Mesendoderm (in vitro differentiated cells): ENCODE results near the gene RWDD4.
A peak's percentile ranks its signal among the peaks of the same experiment; 100 is the strongest.

Source experiments
- DNase-seq: peaks from one replicate; pipeline ENCODE4 v3.0.0; 2013
- H2AK5ac ChIP-seq: 2 replicates; pipeline ENCODE4 v1.6.1; 2013; ENCODE audit warnings: low read length, inconsistent platforms
- H2BK120ac ChIP-seq: 2 replicates; pipeline ENCODE4 v1.6.1; 2013; ENCODE audit warnings: low read depth, mild to moderate bottlenecking, low read length, moderate library complexity, mixed read lengths
- H2BK15ac ChIP-seq: replicated peaks from 2 replicates; pipeline ENCODE4 v1.6.1; 2013; ENCODE audit warnings: low read depth, mild to moderate bottlenecking, moderate library complexity
- H2BK5ac ChIP-seq: 2 replicates; pipeline ENCODE4 v1.6.1; 2013; ENCODE audit warnings: low read length, inconsistent platforms
- H3K18ac ChIP-seq: 2 replicates; pipeline ENCODE4 v1.6.1; 2013; ENCODE audit warnings: mild to moderate bottlenecking, low read length, mixed read lengths
- H3K23ac ChIP-seq: one replicate; pipeline ENCODE4 v1.6.1; 2013; ENCODE audit warnings: low read length
- H3K27ac ChIP-seq: 2 replicates; pipeline ENCODE4 v1.5.1; 2013; ENCODE audit warnings: low read depth, mild to moderate bottlenecking, inconsistent platforms, low read length, moderate library complexity
- H3K27me3 ChIP-seq: 2 replicates; pipeline ENCODE4 v1.6.1; 2013; ENCODE audit warnings: low read length, control low read depth, mild to moderate bottlenecking, inconsistent platforms; ENCODE audit not compliant: insufficient read depth, poor library complexity
- H3K36me3 ChIP-seq: 2 replicates; pipeline ENCODE4 v1.6.1; 2013; ENCODE audit warnings: low read length, inconsistent platforms; ENCODE audit not compliant: control insufficient read depth, insufficient read depth
- H3K4ac ChIP-seq: one replicate; pipeline ENCODE4 v1.6.1; 2013; ENCODE audit warnings: low read depth, mild to moderate bottlenecking, low read length, moderate library complexity
- H3K4me1 ChIP-seq: 2 replicates; pipeline ENCODE4 v1.6.1; 2013; ENCODE audit warnings: low read depth, low read length, inconsistent platforms; ENCODE audit not compliant: control insufficient read depth
- H3K4me2 ChIP-seq: 2 replicates; pipeline ENCODE4 v1.6.1; 2013; ENCODE audit warnings: low read length
- H3K4me3 ChIP-seq: 2 replicates; pipeline ENCODE4 v1.5.1; 2013; ENCODE audit warnings: mild to moderate bottlenecking, low read length
- H3K56ac ChIP-seq: one replicate; pipeline ENCODE4 v1.6.1; 2013; ENCODE audit warnings: low read length
- H3K79me1 ChIP-seq: 2 replicates; pipeline ENCODE4 v1.6.1; 2013; ENCODE audit warnings: low read length, inconsistent platforms
- H3K79me2 ChIP-seq: 2 replicates; pipeline ENCODE4 v1.6.1; 2013; ENCODE audit warnings: mild to moderate bottlenecking, low read length; ENCODE audit not compliant: control insufficient read depth, insufficient read depth
- H3K9ac ChIP-seq: 2 replicates; pipeline ENCODE4 v1.6.1; 2013; ENCODE audit warnings: low read length, inconsistent platforms
- H4K5ac ChIP-seq: one replicate; pipeline ENCODE4 v1.6.1; 2013; ENCODE audit warnings: low read length
- H4K8ac ChIP-seq: one replicate; pipeline ENCODE4 v1.6.1; 2013; ENCODE audit warnings: low read depth, mild to moderate bottlenecking, control low read depth, low read length, moderate library complexity
- WGBS: extraction: QIAGEN DNeasy Blood & Tissue Kit; methylation state at CpG from one replicate; pipeline ENCODE4 v1.1.7; 2013; ENCODE audit warnings: low lambda C conversion rate, missing lambda C conversion rate; ENCODE audit not compliant: insufficient coverage; ENCODE audit errors: extremely low coverage; 5-methylcytosine and 5-hydroxymethylcytosine counted together

RWDD4 gene

GRCh38 chr4:183635741-183636140, 23.2 kb downstream of the RWDD4 start:
- DNase-seq = no peak
- H3K23ac ChIP-seq = no peak overlapping the region
- no peak overlapping the region for H3K27ac ChIP-seq
- H3K36me3 ChIP-seq = no peaks in the 10 kb centered on the region
- H3K56ac ChIP-seq = no peak overlapping the region
- no peak overlapping the region for H2AK5ac ChIP-seq
- no peak overlapping the region for H2BK5ac ChIP-seq
- H3K4me2 ChIP-seq = no peak overlapping the region
- no peak overlapping the region for H2BK120ac ChIP-seq
- 100% methylated on average over 2 of the region's 5 CpGs for WGBS
- no peak overlapping the region for H4K8ac ChIP-seq
- no peak overlapping the region for H2BK15ac ChIP-seq
- no peaks in the 10 kb centered on the region for H3K27me3 ChIP-seq
- H4K5ac ChIP-seq = no peak overlapping the region
- H3K9ac ChIP-seq = no peak overlapping the region
- no peaks in the 10 kb centered on the region for H3K4me1 ChIP-seq
- no peaks in the 10 kb centered on the region for H3K79me1 ChIP-seq
- no peak overlapping the region for H3K18ac ChIP-seq
- no peak overlapping the region for H3K4ac ChIP-seq
- no peaks in the 10 kb centered on the region for H3K79me2 ChIP-seq
- H3K4me3 ChIP-seq = no peak overlapping the region

GRCh38 chr4:183635321-183635720, 23.7 kb downstream of the RWDD4 start:
- H3K4ac ChIP-seq = no peak overlapping the region

GRCh38 chr4:183633476-183634400, 25.2 kb downstream of the RWDD4 start:
- Histone ChIP-seq H3K4me3 (no peak overlapping the region), H3K36me3 (no peaks in the 10 kb centered on the region), H4K5ac (no peak overlapping the region), H3K23ac (no peak overlapping the region), H2BK120ac (no peak overlapping the region), H2BK15ac (no peak overlapping the region), H2AK5ac (no peak overlapping the region), H3K18ac (no peak overlapping the region), H4K8ac (no peak overlapping the region), H3K79me1 (no peaks in the 10 kb centered on the region), H3K4me1 (no peaks in the 10 kb centered on the region), H3K56ac (no peak overlapping the region), H3K4ac (no peak overlapping the region), H3K27me3 (no peaks in the 10 kb centered on the region), H3K27ac (no peak overlapping the region), H2BK5ac (no peak overlapping the region), H3K79me2 (no peaks in the 10 kb centered on the region), H3K9ac (no peak overlapping the region), H3K4me2 (no peak overlapping the region)
- WGBS = no CpG with 5 or more reads among the region's 11 CpGs
- DNase-seq = peak; percentile 40

More at GRCh38 chr4:183635321-183635720, 23.7 kb downstream of the RWDD4 start:
- H2BK5ac ChIP-seq = no peak overlapping the region
- no peak overlapping the region for H3K27ac ChIP-seq
- no peak overlapping the region for H4K5ac ChIP-seq
- no peak overlapping the region for H3K23ac ChIP-seq
- H3K27me3 ChIP-seq = no peaks in the 10 kb centered on the region
- H3K79me2 ChIP-seq = no peaks in the 10 kb centered on the region
- no peak overlapping the region for H3K18ac ChIP-seq
- no peak overlapping the region for H2BK15ac ChIP-seq
- no peaks in the 10 kb centered on the region for H3K36me3 ChIP-seq
- no peak overlapping the region for H3K9ac ChIP-seq
- H2BK120ac ChIP-seq = no peak overlapping the region
- peak overlapping the region; percentile 52 for H3K56ac ChIP-seq
- H3K4me3 ChIP-seq = no peak overlapping the region
- H3K4me2 ChIP-seq = no peak overlapping the region
- H2AK5ac ChIP-seq = no peak overlapping the region
- DNase-seq = peak; percentile 53
- H4K8ac ChIP-seq = no peak overlapping the region
- H3K4me1 ChIP-seq = no peaks in the 10 kb centered on the region
- no CpG with 5 or more reads among the region's 10 CpGs for WGBS
- H3K79me1 ChIP-seq = no peaks in the 10 kb centered on the region

- Histone ChIP-seq H2BK120ac (no peak overlapping the region), H3K56ac (no peak overlapping the region), H3K79me2 (no peaks in the 10 kb centered on the region), H3K27ac (no peak overlapping the region), H2BK5ac (no peak overlapping the region), H3K4me1 (no peaks in the 10 kb centered on the region), H3K79me1 (no peaks in the 10 kb centered on the region), H3K27me3 (no peaks in the 10 kb centered on the region), H3K18ac (no peak overlapping the region), H3K4me2 (no peak overlapping the region), H3K4ac (no peak overlapping the region), H4K8ac (no peak overlapping the region), H3K4me3 (no peak overlapping the region), H2AK5ac (no peak overlapping the region), H3K9ac (no peak overlapping the region), H3K36me3 (no peaks in the 10 kb centered on the region), H4K5ac (no peak overlapping the region), H3K23ac (no peak overlapping the region), H2BK15ac (no peak overlapping the region)
- no peak for DNase-seq
- WGBS = no CpG with 5 or more reads among the region's 12 CpGs
Observed at GRCh38 chr4:183632689-183633088, 26.3 kb downstream of the RWDD4 start.

GRCh38 chr4:183631577-183632198, 27.3 kb downstream of the RWDD4 start:
- Histone ChIP-seq H4K5ac (no peak overlapping the region), H2AK5ac (no peak overlapping the region), H4K8ac (no peak overlapping the region), H3K56ac (no peak overlapping the region), H3K27ac (no peak overlapping the region), H3K4me1 (no peaks in the 10 kb centered on the region), H3K79me2 (no peaks in the 10 kb centered on the region), H2BK120ac (no peak overlapping the region), H3K4me2 (no peak overlapping the region), H3K79me1 (no peaks in the 10 kb centered on the region), H3K18ac (no peak overlapping the region), H3K27me3 (no peaks in the 10 kb centered on the region), H2BK5ac (no peak overlapping the region), H3K36me3 (no peaks in the 10 kb centered on the region), H3K23ac (no peak overlapping the region), H3K9ac (no peak overlapping the region), H3K4me3 (no peak overlapping the region), H3K4ac (no peak overlapping the region), H2BK15ac (no peak overlapping the region)
- DNase-seq = no peak
- 100% methylated on average over 1 of the region's 11 CpGs for WGBS
